Activated CD8-positive, alpha-beta memory T cell treated with anti-CD3 and anti-CD28 coated beads, Interleukin-2, amount 50 U/mL, for 48 hours (primary cell): ENCODE data around the gene GLYR1.
A peak's percentile ranks its signal among the peaks of the same experiment; 100 is the strongest.
"Not testable (repeated sequence)": the region's sequence is repeated elsewhere in the genome, so short reads cannot be mapped to it uniquely, and the experiment has no call there.

ENCODE experiments used
- DNase-seq: peaks from one replicate; pipeline ENCODE4 v3.0.0-alpha.2; 2020

Gene GLYR1

DNA sequence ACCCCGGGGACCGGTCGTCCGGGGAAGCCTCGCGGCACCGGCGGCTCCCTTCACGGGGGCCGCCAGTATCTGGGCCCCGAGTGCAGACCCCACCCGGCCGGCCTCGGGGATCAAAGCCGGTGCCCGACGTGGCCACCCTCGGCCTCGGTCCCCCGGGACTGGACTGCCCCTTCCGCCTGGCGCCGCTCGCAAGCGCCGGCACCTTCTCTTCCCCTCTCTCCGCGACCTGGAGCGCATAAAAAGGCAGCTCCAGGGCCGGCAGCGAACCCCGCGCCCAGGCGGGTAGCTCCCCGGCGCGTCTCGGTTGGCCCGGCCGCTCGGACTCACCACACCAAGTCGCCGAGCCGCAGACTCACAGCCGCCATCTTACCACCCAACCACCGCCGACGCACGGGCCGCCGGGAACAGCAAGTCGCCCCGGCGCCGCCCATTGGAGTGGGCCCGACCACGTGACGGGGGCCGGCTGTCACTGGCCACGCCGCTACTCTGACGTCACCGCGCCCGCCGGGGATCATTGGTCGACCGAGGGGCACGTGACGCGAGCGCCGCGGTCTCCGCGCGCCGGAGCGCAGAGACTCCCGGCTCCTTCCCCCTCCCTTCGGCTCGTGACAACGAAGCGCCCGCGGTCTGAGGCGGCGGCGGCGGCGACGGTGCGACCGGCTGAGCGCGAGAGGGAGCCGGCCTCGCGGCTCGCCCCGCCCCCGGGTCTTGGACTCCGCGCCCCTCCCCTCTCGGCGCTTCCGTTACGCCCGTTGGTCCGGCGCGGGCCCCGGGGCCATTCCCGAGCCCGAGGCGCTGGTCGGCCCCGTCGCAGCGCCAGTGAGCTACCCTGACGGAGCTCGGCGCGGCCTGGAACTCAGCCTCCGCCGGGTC is at the start of gene GLYR1, which contains the start of gene UBN1:
Gene GLYR1, minus strand, starts transcription at position 388 of the 873 bp plus-strand sequence. Its CDS starts 23 bp downstream, at position 365.
Gene UBN1, plus strand, starts transcription at position 581 of the 873 bp plus-strand sequence. CDS start 5,437 bp downstream, outside the sequence.
- peak; percentile 100 for DNase-seq

DNA sequence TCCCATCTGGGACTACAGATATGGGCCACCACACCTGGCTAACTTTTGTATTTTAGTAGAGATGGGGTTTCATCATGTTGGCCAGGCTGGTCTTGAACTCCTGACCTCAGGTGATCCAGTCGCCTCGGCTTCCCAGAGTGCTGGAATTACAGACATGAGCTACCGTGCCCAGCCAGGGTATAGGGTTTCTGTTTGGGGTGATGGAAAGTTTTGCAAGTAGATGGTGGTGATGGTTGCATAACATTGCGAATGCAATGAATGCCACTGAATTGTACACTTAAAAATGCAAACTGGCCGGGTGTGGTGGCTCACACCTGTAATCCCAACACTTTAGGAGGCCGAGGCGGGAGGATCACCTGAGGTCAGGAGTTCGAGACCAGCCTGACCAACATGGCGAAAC is 49.7 kb upstream of the GLYR1 start:
- not testable (repeated sequence) for DNase-seq

- DNase-seq = no peak
Measured at GRCh38 chr16:4895366-4895765, 48.3 kb upstream of the GLYR1 start.

DNA sequence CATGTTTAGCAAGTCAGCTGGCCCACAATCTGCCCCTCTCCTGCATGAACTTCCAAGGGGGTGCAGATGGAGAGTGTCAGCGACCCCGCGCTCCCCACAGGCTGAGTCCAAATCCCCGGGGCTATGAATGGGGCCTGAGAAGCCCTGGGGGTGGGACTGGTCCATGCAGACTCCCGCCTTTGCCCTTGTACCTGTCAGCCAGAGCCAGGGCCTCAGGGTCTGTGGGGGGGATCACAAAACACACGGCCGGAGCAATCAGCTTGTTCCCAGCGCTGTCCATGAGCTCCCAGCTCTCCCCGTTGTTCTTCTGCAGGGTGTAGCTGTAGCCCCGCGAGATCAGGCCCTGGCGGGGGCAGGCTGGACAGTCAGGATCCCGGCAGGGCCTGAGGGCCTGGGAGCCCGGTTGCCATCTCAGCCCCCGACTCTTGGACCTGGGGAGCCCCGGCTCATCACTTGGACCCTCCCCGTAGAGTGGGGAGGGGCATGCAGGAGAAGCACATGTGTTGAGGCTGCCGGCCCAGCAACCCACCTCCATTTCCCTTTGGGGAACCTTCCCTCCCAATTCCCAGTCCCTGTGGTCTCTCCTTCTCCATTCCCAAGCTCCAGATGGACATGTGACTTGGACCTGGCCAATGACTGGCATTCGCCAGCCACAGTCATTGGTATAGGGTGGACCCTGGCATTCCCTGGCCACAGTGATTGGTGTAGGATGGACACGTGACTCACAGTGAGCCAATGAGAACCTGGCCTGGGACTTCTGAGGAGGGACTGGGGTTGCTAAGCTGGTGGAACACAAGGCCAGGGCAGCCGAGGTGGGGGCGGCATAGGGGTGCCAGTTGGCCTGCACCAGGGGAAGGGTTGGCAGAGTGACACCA is 47.4 kb upstream of the GLYR1 start:
- no peak for DNase-seq

DNA sequence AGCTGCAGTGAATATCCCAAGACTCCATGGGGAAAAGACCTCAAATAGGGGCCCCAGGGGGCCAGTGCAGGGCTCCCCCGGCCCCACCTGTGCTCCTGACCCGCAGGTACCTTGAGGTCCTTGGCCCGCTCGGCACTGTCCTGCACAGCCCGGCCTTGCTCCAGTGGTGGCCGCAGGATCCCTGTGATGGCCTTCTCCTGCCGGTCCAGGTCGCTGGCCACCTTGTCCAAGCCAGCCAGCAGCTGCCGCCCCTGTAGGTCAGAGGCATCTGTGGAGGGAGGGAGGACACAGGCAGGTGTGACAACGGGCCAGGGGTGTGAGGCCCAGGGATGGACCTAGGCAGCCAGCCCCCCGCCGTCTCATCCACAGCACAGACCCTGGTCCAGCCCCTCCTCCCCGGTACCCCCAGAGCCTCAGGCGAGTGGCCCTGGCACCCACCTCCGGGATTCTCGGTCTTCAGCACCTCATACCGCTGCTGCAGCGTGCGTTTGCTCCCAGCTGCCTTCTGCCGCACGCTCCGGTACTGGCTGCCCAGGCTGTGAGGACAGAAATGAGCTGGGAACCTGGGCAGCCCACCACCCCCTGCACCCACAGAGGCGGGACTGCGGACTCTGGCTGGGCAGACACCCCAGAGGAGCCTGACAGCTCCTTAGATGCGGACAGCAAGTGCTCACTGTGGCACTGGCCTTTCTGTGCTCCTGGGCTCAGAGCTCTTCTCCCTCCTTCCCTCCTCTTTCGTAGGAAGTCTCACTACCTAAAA is 46.2 kb upstream of the GLYR1 start:
- no peak for DNase-seq

- DNase-seq = no peak
Measured at GRCh38 chr16:4892361-4893102, 45.4 kb upstream of the GLYR1 start.

DNA sequence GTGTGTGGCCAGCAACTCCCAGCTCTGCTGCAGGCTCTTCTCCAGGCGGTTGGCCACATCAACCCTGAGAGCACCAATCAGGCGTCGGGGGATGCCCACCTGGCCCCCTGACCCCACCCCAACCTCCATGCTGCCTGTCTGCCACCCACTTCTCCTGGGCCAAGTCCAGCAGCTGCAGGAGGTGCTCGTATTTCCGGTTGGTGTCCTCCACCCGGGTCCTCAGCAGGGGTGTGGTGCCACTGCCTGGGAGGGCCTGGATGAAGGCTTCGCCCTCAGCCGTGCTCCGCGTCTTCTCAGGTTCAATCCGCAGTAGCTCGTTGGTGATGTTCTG is 44.8 kb upstream of the GLYR1 start:
- DNase-seq = no peak

- DNase-seq = no peak
Measured at GRCh38 chr16:4891097-4891885, 44.2 kb upstream of the GLYR1 start.

DNA sequence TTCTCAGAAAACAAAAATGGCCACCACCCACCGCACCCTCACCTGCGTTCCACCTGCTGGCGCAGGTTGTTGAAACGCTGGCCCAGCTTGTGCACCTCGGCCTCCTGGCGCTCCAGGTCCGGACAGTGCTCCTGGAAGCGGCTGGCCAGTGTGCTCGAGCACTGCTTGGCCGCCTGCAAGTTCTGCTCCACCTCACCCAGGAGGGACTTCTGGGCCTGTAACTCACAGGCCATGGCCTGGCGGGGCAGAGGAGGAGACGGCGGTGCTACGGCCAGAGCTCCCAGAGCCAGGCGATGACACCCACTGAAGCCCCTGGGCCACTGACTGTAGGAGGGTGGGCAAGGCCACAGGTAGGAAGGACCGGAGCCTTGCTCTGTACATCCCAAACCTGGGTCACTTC is 43.6 kb upstream of the GLYR1 start:
- no peak for DNase-seq

DNA sequence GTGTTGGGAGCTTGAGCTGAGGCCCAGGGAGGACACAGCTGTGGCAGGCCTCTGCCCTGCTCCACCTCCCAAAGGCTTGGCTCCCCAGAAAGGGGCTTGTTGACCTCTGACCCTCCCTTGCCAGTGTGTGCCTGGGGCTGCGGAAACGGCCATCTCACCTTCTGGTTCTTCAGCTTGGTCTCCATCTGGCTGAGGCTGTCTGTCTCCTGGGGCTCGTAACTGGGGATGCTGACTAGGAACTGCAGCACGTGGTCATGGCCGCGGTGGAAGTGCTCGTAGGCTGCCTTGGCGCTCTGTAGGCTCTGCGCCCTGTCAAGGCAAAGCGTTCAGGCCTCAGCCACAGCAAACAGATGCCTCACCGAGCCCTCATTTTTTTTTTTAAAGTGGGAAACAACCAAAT is 42.9 kb upstream of the GLYR1 start:
- no peak for DNase-seq

DNA sequence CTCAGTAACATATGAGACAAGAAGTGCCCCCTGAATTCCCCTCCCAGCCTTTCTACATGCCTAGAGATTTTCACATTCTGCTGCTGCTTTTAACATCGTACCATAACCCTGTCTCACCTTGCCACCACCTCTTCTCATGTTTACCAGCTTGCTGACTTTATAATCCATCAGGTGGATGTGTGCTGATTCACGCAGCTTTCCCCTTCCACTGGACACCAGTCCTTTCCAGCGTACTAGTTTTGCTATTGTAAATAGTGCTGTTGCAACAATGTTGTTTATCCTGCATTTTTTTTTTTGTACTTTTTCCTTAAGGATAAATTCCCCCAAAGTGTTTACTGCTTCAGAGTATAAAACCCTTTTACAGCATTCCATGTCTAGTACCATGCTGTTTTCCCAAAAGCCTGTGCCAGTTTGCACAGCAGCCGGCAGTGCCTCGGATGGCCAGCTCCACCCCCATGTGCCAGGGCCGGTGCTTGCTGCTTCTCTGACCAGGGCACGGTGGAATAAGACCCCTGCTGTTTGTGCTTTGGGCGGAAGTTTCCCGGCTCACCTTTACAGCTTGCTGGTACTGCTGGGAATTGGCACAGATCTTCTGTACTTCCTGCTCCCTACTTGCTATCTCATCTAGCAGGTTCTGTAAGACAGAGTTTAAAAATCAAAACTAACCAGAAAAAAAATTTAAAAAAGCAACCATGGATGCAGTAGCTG is 41.5 kb upstream of the GLYR1 start:
- no peak for DNase-seq

- DNase-seq = no peak
Measured at GRCh38 chr16:4886151-4886550, 39.1 kb upstream of the GLYR1 start.

DNA sequence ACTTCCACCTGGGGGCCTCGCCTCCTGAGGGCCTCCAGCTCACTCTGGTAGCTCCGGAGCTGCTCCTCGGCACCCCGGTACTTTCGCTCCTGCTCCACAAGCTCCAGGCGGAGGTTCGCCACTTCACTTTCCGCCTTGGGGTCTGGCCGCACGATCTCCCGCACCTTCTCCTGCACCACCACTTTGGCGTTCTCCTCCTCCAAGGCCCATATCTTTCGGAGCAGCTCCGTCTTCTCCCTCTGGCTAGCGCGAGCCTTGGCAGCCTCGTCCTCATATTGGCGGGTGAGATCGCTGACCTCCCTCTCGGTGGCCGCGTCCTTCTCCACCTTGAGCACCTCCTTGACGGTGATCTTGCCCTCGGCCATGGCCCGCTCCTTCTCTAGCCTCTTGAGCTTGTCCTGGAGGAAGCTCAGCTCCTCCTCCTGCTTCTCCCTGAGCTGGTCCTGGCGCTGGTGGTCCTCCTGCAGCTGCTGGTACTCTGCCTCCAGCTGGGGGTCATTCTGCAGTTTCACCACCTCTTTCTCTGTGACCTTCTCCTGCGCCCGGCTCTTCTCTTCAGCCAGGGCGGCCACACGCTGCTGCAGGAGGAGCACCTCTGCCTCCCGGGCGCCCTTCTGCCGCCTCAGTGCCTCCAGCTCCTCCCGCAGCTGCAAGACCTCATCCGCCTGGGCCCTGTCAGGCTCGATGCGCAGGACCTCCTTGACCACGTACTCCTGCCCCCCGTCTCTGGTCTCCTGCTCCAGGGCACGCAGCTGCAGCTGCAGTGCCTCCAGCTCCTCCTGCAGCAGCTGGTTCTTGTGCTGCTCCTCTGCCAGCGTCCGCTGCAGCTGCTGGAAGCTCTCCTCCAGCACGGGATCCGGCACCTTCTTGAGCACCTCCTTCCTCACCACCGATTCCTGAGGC is 38.1 kb upstream of the GLYR1 start:
- DNase-seq = no peak

GRCh38 chr16:4884209-4884608 is 37.1 kb upstream of the GLYR1 start:
- DNase-seq = no peak

DNA sequence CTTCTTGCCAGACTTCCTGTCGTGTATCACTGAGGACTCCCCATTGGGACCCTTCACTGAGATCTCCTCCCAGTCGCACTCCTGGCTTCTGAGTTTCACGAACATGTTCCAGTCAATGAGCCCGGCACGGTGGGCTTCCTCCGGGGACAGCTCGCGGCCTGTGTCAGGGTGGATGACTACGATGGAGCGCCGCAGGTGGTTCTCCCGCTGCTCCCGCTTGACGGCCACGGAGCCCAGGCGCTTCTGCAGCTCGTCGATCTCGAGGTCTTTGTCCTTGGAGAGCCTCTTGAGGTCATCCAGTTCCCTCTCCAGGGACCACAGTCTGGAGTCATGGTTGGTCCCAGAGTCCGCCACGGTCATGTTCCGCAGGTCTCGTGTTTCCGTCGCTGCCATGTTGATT is 36.4 kb upstream of the GLYR1 start:
- DNase-seq = no peak

DNA sequence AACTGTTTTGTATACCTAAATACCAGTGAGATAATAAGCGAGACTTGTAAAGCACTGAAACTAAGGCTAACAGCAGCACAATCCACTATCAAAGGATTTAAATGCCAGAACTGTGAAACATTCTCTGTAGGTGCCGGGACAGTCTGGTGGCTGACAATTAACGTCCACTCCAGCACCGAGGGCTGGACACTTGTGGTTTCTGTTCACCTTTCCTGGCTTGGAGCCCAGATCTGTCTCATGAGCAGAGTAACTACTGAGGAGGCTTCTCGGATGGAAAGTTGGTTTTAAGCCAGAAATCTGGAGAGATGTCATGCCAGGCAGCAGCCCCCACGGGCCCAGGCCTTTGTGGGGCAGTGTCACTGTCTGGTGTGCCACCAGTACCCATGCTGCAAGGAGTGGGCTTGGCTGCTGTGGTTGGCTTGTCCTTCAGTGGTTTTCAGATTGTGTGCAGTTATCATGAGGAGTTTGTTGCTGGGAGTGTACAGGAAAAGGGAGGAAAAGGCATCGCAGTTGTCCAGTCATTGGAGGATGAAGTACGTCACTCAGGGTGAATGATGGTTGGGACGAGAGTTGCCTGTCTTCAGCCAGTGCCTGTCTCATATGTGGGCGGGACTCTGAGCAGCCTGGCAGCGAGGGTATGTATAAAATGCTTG is 35.7 kb upstream of the GLYR1 start:
- DNase-seq = no peak

- no peak for DNase-seq
Measured at GRCh38 chr16:4882000-4882632, 35.0 kb upstream of the GLYR1 start.

DNA sequence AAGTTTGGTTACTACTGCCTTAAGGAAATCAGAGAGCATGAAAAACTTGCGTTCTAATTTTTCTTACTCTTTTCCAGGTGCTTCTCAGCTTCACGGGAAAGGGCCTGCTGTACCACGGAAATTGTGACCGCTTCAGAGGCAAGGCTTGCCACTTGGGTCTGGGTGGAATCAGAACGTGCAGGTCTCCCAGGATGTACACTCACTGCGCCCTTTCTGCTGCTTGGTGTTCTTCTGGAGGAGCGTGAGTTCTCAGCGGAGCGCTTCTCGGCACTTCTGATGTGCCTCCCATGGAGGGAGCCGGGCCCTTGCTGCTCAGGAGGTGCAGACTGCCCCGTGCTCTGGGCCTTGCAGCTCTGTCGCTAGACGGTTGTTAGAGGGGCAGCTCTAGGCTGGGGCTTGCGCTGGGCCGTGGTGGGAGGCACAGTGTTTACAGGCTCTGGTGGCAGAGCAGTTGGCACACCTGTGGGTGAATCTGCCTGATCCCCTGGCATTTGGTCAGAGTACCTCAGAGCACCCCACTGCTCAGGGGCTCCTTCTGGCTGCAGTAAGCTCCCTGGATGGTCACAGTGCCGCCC is 33.0 kb upstream of the GLYR1 start:
- no peak for DNase-seq
